ENCODE measurements around the gene ZNF655. TPM values are rescaled to one million over a fixed set of nuclear protein-coding genes. Genes with fewer than 3 reads are reported as not detected.

The ZNF655 gene
- total and polyA plus RNA-seq, 2 experiments from 2014 or later = 20.6 to 55.8 TPM

- TF ChIP-seq REST (IDR thresholded peaks at IDR 0.05; ENCODE audit: unreplicated experiment) = no peak
These were observed 13.3 kb downstream of the ZNF655 start (continued) for GRCh38 chr7:99571768-99572167.

GRCh38 chr7:99573257-99573656, 14.8 kb downstream of the ZNF655 start:
- Mint-ChIP-seq H3K36me3 (ENCODE audit: low read depth) (peaks cover 40% of the 10 kb centered on the region), H3K9me3 (no peaks in the 10 kb centered on the region), H3K27ac (no peak overlapping the region), H3K4me3 (no peak overlapping the region), H3K27me3 (ENCODE audit: insufficient read depth, low read depth, poor library complexity) (no peaks in the 10 kb centered on the region), H3K4me1 (peaks cover 17% of the 10 kb centered on the region; the same call in 2 of the 3 replicates)
- H3K79me2 ChIP-seq (replicated peaks; ENCODE audit: insufficient read depth) = 0 out of 2 replicates have a peak, but pooled peaks cover 6% of the 10 kb centered on the region
- ATAC-seq = no peak
- H3K4me2 ChIP-seq = no peak overlapping the region
- H3K36me3 ChIP-seq (ENCODE audit: insufficient read depth) = peaks cover 19% of the 10 kb centered on the region; the same call in 1 of the 2 replicates
- DNase-seq (ENCODE audit: low spot score) = no peak
- H3K27me3 ChIP-seq (ENCODE audit: insufficient read depth) = no peaks in the 10 kb centered on the region
- H3K27ac ChIP-seq (ENCODE audit: low read depth) = no peak overlapping the region
- peaks cover 18% of the 10 kb centered on the region for H3K4me1 ChIP-seq (ENCODE audit: insufficient read depth)
- no peak overlapping the region for H3K4me3 ChIP-seq
- H4K20me1 ChIP-seq (replicated peaks; ENCODE audit: insufficient read depth) = peaks cover 6% of the 10 kb centered on the region; the same call in 1 of the 2 replicates
- no peaks in the 10 kb centered on the region for H3K9me2 ChIP-seq (ENCODE audit: insufficient read depth)
- H3F3A ChIP-seq (replicated peaks; ENCODE audit: low read depth) = no peaks in the 10 kb centered on the region
- no peak overlapping the region for H2AFZ ChIP-seq
- TF ChIP-seq REST (IDR thresholded peaks at IDR 0.05; ENCODE audit: unreplicated experiment) (no peak), ETS1 (IDR thresholded peaks at IDR 0.05) (no peak), CTCF (conservative IDR thresholded peaks at IDR 0.05; ENCODE audit: low read depth in 2 of 2) (no peak), CREB1 (CRISPR knock-in tag; IDR thresholded peaks at IDR 0.05; ENCODE audit: low read depth) (no peak), JUNB (IDR thresholded peaks at IDR 0.05; ENCODE audit: unreplicated experiment) (no peak), NANOG (IDR thresholded peaks at IDR 0.05; ENCODE audit: borderline replicate concordance) (no peak), POLR2AphosphoS5 (IDR thresholded peaks at IDR 0.05; ENCODE audit: low read depth) (no peak), ZNF331 (CRISPR knock-in tag; IDR thresholded peaks at IDR 0.05; ENCODE audit: low read depth) (no peak), STAT1 (IDR thresholded peaks at IDR 0.05; ENCODE audit: unreplicated experiment) (no peak), EZH2 (IDR thresholded peaks at IDR 0.05; ENCODE audit: low read depth, unreplicated experiment) (no peak)

Measured in GM23338 (cell line).